ENCODE data around the gene COQ5. TPM values are rescaled to one million over a fixed set of nuclear protein-coding genes. Genes with fewer than 3 reads are reported as not detected.

COQ5 gene, protein sequence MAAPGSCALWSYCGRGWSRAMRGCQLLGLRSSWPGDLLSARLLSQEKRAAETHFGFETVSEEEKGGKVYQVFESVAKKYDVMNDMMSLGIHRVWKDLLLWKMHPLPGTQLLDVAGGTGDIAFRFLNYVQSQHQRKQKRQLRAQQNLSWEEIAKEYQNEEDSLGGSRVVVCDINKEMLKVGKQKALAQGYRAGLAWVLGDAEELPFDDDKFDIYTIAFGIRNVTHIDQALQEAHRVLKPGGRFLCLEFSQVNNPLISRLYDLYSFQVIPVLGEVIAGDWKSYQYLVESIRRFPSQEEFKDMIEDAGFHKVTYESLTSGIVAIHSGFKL
- 10 to 100 TPM; 20.7 to 34.0 (median 22.1) TPM for total RNA-seq
- 10 to 100 TPM; 24.9 to 32.7 TPM for polyA plus RNA-seq
- long read RNA-seq, donor 1, transcript COQ5-201 (7 exons, 1,535 nt), result major isoform, 133 of 188 reads
- long read RNA-seq, donor 1, partial matches to known transcripts, result 1 of 188 reads
- long read RNA-seq, donor 1, other reads (novel, unspliced or antisense), result 53 of 188 reads
- long read RNA-seq, donor 2, transcript COQ5-201 (7 exons, 1,535 nt), result major isoform, 10 of 22 reads
- long read RNA-seq, donor 2, partial matches to known transcripts, result 11 of 22 reads
- long read RNA-seq, donor 2, other reads (novel, unspliced or antisense), result 0 of 22 reads
- long read RNA-seq, donor 3, transcript COQ5-201 (7 exons, 1,535 nt), result major isoform, 14 of 17 reads
- long read RNA-seq, donor 3, partial matches to known transcripts, result 0 of 17 reads
- long read RNA-seq, donor 3, other reads (novel, unspliced or antisense), result 3 of 17 reads

DNA sequence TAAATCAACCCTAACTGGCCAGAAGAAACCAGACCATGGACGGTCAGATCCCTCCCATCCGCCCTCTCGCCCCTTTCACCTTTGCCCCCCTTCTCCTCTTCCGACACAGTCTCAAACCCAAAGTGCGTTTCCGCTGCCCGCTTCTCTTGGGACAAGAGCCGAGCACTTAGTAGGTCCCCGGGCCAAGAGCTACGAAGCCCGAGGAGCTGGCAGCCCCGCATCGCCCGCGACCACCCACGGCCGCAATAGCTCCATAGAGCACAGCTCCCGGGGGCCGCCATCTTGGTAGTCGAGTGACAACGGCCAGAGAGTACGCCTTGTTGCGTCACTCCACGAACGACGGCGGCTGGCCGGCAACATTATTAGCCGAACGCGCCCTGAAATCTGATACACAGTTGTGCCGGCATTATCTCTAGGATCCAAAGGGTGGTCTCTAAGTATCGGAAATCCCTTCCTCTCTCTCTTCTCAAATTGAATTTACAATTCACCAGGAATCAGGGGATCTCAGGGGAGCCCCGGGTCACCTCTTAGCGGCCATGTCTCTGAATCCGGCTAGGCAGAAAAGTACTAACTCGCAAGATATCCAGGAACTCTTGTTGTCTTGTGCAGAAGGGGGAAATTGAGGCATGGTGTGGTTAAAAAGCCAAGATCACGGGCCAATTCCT, at the start of gene COQ5:
TSS of gene COQ5 (minus strand) at position 298 of the 665 bp plus-strand sequence. CDS start at position 281, 17 bp downstream.
- 0 to 1% (median 1%) methylated on average over 38 of the region's 38 CpGs for WGBS, 3 donors
- intact Hi-C loops (cut with DNase I), result no loop called here
- TF ChIP-seq POLR2A (IDR thresholded peaks at IDR 0.05), result peak; percentile 42
- TF ChIP-seq, protein P1, sequence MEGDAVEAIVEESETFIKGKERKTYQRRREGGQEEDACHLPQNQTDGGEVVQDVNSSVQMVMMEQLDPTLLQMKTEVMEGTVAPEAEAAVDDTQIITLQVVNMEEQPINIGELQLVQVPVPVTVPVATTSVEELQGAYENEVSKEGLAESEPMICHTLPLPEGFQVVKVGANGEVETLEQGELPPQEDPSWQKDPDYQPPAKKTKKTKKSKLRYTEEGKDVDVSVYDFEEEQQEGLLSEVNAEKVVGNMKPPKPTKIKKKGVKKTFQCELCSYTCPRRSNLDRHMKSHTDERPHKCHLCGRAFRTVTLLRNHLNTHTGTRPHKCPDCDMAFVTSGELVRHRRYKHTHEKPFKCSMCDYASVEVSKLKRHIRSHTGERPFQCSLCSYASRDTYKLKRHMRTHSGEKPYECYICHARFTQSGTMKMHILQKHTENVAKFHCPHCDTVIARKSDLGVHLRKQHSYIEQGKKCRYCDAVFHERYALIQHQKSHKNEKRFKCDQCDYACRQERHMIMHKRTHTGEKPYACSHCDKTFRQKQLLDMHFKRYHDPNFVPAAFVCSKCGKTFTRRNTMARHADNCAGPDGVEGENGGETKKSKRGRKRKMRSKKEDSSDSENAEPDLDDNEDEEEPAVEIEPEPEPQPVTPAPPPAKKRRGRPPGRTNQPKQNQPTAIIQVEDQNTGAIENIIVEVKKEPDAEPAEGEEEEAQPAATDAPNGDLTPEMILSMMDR (IDR thresholded peaks at IDR 0.05), result no peak
- DNase-seq, result peak; percentile 80 to 93 (median 87)
- Histone ChIP-seq H3K27ac (peak within 1 kb of the TSS; percentile 87 to 88), H3K9me3 (no peaks in the 10 kb centered on the region), H3K4me3 (peak within 1 kb of the TSS; percentile 88), H3K4me1 (ENCODE audit: insufficient read depth) (peaks cover 4% of the 10 kb centered on the region), H3K27me3 (no peaks in the 10 kb centered on the region), H3K36me3 (no peaks in the 10 kb centered on the region)

DNA sequence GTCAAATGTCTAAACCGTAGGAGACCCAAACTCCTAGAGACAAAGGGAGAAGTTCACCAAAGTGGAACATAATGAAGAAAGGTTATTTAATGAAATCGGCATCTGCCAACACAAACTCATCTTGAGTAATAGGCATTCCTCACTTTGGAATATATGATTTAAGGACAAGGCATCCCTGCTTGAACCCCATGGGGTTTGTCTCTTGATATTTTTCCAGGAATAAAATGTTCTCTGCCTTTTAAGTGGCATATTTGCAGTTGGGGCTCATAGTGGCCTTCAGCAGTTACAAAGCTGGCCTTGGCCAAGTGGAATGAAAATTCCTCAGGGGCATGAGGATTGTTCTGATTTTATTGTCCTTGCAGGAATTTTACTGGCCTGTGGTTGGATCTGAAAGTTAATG, 45.1 kb upstream of the COQ5 start:
- Histone ChIP-seq H3K27me3 (no peaks in the 10 kb centered on the region), H3K36me3 (no peaks in the 10 kb centered on the region), H3K9me3 (no peaks in the 10 kb centered on the region), H3K4me3 (no peak overlapping the region), H3K4me1 (ENCODE audit: insufficient read depth) (no peaks in the 10 kb centered on the region), H3K27ac (no peak overlapping the region)
- intact Hi-C loops (cut with DNase I), result no loop called here
- TF ChIP-seq, protein P1 (IDR thresholded peaks at IDR 0.05), result no peak
- 74 to 83% (median 82%) methylated on average over 2 of the region's 2 CpGs for WGBS, 3 donors
- no peak for DNase-seq

DNA sequence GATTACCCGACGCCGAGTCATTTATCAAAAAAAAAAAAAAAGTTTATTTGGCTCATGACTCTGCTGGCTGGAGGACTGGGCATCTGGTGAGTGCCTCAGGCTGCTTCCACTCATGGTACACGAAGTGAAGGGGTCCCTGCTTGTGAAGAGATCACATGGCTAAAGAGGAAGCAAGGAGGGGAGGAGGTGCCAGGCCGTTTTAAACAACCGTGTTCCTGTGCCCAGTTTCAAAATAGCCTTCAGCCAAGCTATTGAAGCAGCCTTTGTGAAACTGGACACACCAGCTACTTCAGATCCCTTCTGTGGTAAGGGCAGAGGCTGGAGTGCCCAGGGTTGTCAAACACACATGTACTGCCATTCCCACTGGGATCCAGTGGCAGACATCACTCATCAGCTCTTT, 44.6 kb upstream of the COQ5 start:
- intact Hi-C loops (cut with DNase I), result no loop called here
- Histone ChIP-seq H3K4me3 (no peak overlapping the region), H3K36me3 (no peaks in the 10 kb centered on the region), H3K27me3 (no peaks in the 10 kb centered on the region), H3K4me1 (ENCODE audit: insufficient read depth) (no peaks in the 10 kb centered on the region), H3K9me3 (no peaks in the 10 kb centered on the region), H3K27ac (no peak overlapping the region)
- TF ChIP-seq EP300 (IDR thresholded peaks at IDR 0.05) (no peak), POLR2A (IDR thresholded peaks at IDR 0.05) (no peak)
- TF ChIP-seq, protein P1 (IDR thresholded peaks at IDR 0.05), result no peak
- whole genome bisulfite sequencing, 3 donors, result 67 to 74% (median 69%) methylated on average over 6 of the region's 6 CpGs
- DNase-seq, result no peak

DNA sequence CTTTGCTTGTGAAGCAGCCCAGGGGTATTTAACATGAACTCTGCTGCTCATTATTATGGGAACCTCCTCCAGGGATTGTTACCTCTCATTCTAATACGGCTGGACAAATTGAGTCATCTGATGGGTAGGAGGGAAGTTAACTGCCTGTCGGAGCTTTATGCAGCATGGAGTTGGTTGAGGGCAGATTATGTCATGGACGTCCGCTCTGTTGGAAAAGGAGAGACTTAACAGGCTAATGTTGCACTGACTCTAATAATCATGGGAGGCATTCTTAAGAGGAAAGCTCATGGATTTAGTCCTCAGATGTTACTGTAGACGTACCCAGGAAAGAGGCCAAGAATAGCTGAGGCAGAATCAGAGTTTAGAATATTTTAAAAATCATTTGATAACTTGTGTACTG, 42.3 kb upstream of the COQ5 start:
- WGBS, 3 donors, result 50 to 65% (median 61%) methylated on average over 5 of the region's 5 CpGs
- H3K4me3 ChIP-seq, result no peak overlapping the region
- intact Hi-C loops (cut with DNase I), result no loop called here
- no peaks in the 10 kb centered on the region for H3K27me3 ChIP-seq
- H3K9me3 ChIP-seq, result no peaks in the 10 kb centered on the region
- no peaks in the 10 kb centered on the region for H3K36me3 ChIP-seq
- no peaks in the 10 kb centered on the region for H3K4me1 ChIP-seq (ENCODE audit: insufficient read depth)
- DNase-seq, result no peak
- H3K27ac ChIP-seq, result no peak overlapping the region
- TF ChIP-seq, protein P1 (IDR thresholded peaks at IDR 0.05), result no peak
- TF ChIP-seq POLR2A (IDR thresholded peaks at IDR 0.05) (no peak), EP300 (IDR thresholded peaks at IDR 0.05) (no peak)
